ENCODE results near the gene SHMT2. TPM values are rescaled to one million over a fixed set of nuclear protein-coding genes. Genes with fewer than 3 reads are reported as not detected.

SHMT2 gene
- total and polyA plus RNA-seq, 7 experiments from 2014 or later = 21.7 to 175 (median 36.1) TPM

DNA sequence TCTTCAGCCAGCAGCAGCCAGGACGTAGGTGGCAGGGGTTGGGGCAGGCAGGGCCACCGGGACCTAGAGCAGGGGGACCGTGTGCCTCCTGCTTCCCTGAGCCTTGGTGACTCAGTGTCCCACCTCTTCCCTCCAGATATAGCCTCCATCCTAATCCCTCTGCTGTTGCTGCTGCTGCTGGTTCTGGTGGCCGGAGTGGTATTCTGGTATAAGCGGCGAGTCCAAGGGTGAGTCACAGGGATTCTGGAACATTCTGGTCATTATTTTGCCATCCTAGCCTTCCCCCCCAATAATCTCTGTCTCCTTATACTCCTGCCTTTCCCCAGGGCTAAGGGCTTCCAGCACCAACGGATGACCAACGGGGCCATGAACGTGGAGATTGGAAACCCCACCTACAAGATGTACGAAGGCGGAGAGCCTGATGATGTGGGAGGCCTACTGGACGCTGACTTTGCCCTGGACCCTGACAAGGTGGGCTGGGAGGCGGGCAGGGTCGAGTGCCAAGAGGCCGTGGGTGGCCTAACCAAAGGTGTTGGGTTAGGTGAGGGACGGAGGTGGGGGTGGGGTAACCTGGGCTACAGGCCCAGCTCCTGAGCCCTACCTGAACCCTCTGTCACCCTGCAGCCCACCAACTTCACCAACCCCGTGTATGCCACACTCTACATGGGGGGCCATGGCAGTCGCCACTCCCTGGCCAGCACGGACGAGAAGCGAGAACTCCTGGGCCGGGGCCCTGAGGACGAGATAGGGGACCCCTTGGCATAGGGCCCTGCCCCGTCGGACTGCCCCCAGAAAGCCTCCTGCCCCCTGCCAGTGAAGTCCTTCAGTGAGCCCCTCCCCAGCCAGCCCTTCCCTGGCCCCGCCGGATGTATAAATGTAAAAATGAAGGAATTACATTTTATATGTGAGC, 17.5 kb upstream of the SHMT2 start:
- H3K9me3 Mint-ChIP-seq = no peaks in the 10 kb centered on the region
- no peaks in the 10 kb centered on the region for H3K36me3 Mint-ChIP-seq
- intact Hi-C loops (cut with micrococcal nuclease) = loop anchor here in 1 of 2 donors (2.0 kb wide), 1 partner anchor 251 kb away; no protein-coding TSS in a partner anchor
- H3K4me1 ChIP-seq (ENCODE audit: control insufficient read depth in 2 of 2, insufficient read depth in 2 of 2, low read length in 2 of 2) = peaks cover 19 to 34% of the 10 kb centered on the region in 2 donors
- no peak overlapping the region for H3K4me3 ChIP-seq (ENCODE audit: low read length)
- ATAC-seq (no peak), DNase-seq (no peak)
- POLR2A ChIA-PET = interaction anchor here (2.7 to 3.0 kb wide), 3 partner anchors 17 to 30 kb away, joined by 10 to 23 read pairs (median 18); partner anchors contain the start of gene SHMT2
- no peak overlapping the region for H3K27ac ChIP-seq (ENCODE audit: low read depth, low read length)
- no peak overlapping the region for H3K27ac Mint-ChIP-seq
- CTCF ChIA-PET = interaction anchor here (1.0 to 5.3 kb wide), 2 partner anchors 11 to 30 kb away, joined by 3 to 156 read pairs; a partner anchor contains a TSS
- peaks cover 27 to 34% (median 29%) of the 10 kb centered on the region in 5 donors for H3K27me3 Mint-ChIP-seq
- no peak overlapping the region for H3K4me3 Mint-ChIP-seq
- H3K4me1 Mint-ChIP-seq = peaks cover 21 to 31% (median 27%) of the 10 kb centered on the region in 7 donors
- H3K27me3 ChIP-seq (ENCODE audit: control insufficient read depth in 2 of 2, insufficient read depth in 2 of 2, low read length in 2 of 2) = peaks cover 3 to 30% of the 10 kb centered on the region in 2 donors
- no peaks in the 10 kb centered on the region for H3K9me3 ChIP-seq (ENCODE audit: control insufficient read depth in 2 of 3, low read length in 3 of 3)
- no peaks in the 10 kb centered on the region for H3K36me3 ChIP-seq (ENCODE audit: control insufficient read depth in 2 of 3, insufficient read depth in 3 of 3, low read length in 3 of 3)

DNA sequence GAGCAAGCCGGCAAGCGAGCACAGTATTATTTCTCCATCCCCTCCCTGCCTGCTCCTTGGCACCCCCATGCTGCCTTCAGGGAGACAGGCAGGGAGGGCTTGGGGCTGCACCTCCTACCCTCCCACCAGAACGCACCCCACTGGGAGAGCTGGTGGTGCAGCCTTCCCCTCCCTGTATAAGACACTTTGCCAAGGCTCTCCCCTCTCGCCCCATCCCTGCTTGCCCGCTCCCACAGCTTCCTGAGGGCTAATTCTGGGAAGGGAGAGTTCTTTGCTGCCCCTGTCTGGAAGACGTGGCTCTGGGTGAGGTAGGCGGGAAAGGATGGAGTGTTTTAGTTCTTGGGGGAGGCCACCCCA, 16.8 kb upstream of the SHMT2 start:
- intact Hi-C loops (cut with micrococcal nuclease) = loop anchor here (1.0 to 2.0 kb wide), 3 partner anchors 27 to 250 kb away; no protein-coding TSS in a partner anchor
- H3K36me3 ChIP-seq (ENCODE audit: control insufficient read depth in 2 of 3, insufficient read depth in 3 of 3, low read length in 3 of 3) = no peaks in the 10 kb centered on the region
- POLR2A ChIA-PET = interaction anchor here (2.7 to 3.0 kb wide), 3 partner anchors 16 to 29 kb away, joined by 10 to 23 read pairs (median 18); partner anchors contain the start of gene SHMT2

DNA sequence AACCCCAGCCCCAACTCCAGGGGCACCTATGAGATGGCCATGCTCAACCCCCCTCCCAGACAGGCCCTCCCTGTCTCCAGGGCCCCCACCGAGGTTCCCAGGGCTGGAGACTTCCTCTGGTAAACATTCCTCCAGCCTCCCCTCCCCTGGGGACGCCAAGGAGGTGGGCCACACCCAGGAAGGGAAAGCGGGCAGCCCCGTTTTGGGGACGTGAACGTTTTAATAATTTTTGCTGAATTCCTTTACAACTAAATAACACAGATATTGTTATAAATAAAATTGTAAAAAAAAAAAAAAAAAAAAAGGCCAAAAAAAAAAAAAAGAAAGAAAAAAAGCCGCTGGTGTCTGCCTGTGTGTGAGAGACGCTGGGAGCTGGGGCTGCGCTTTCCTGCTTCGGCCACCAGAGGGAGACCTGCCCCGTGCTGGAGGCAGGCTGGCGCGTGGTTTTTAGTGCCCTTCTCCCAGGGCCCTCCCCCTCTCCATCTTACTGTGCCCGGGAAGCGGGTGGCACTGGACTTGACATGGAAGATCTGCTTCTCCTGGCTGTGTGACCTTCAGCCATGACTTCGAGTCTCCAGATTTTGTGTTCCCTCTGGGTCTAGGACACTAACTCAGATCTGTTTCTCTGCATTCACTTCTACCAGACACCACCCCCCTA, 16.3 kb upstream of the SHMT2 start:
- H3K27me3 ChIP-seq (ENCODE audit: control insufficient read depth in 2 of 2, insufficient read depth in 2 of 2, low read length in 2 of 2) = peaks cover 9 to 41% of the 10 kb centered on the region in 2 donors
- ChIA-PET POLR2A (interaction anchor here (1.2 to 3.0 kb wide), 4 partner anchors 16 to 29 kb away, joined by 6 to 23 read pairs (median 14); partner anchors contain the start of gene SHMT2), CTCF (interaction anchor here (0.6 to 5.3 kb wide), 14 partner anchors 10 to 823 kb away, joined by 3 to 156 read pairs (median 4); partner anchors contain the start of genes SHMT2 and STAC3)
- no peak overlapping the region for H3K4me3 ChIP-seq (ENCODE audit: low read length)
- Mint-ChIP-seq H3K27ac (peak overlapping the region in 4 of 9 donors; percentile 10 to 90 (median 50)), H3K27me3 (peaks cover 38 to 45% (median 40%) of the 10 kb centered on the region in 5 donors), H3K4me3 (peak overlapping the region in 8 of 10 donors; percentile 5 to 42 (median 24)), H3K4me1 (peaks cover 28 to 40% (median 34%) of the 10 kb centered on the region in 7 donors), H3K36me3 (no peaks in the 10 kb centered on the region), H3K9me3 (no peaks in the 10 kb centered on the region)
- DNase-seq = peak; percentile 67 to 86 (median 81)
- no peaks in the 10 kb centered on the region for H3K9me3 ChIP-seq (ENCODE audit: control insufficient read depth in 2 of 3, low read length in 3 of 3)
- peak; percentile 84 for ATAC-seq
- H3K27ac ChIP-seq (ENCODE audit: low read depth, low read length) = no peak overlapping the region
- no peaks in the 10 kb centered on the region for H3K36me3 ChIP-seq (ENCODE audit: control insufficient read depth in 2 of 3, insufficient read depth in 3 of 3, low read length in 3 of 3)
- H3K4me1 ChIP-seq (ENCODE audit: control insufficient read depth in 2 of 2, insufficient read depth in 2 of 2, low read length in 2 of 2) = peaks cover 27 to 34% of the 10 kb centered on the region in 2 donors
- intact Hi-C loops (cut with micrococcal nuclease) = loop anchor here (1.0 to 2.0 kb wide), 3 partner anchors 26 to 250 kb away; no protein-coding TSS in a partner anchor

More for the DNA sequence above, 16.8 kb upstream of the SHMT2 start:
- Histone ChIP-seq H3K27me3 (ENCODE audit: control insufficient read depth in 2 of 2, insufficient read depth in 2 of 2, low read length in 2 of 2) (peaks cover 7 to 36% of the 10 kb centered on the region in 2 donors), H3K4me1 (ENCODE audit: control insufficient read depth in 2 of 2, insufficient read depth in 2 of 2, low read length in 2 of 2) (peaks cover 25 to 34% of the 10 kb centered on the region in 2 donors), H3K9me3 (ENCODE audit: control insufficient read depth in 2 of 3, low read length in 3 of 3) (no peaks in the 10 kb centered on the region), H3K27ac (ENCODE audit: low read depth, low read length) (no peak overlapping the region), H3K4me3 (ENCODE audit: low read length) (no peak overlapping the region)
- peak overlapping the region in 1 of 9 donors; percentile 48 for H3K27ac Mint-ChIP-seq
- H3K9me3 Mint-ChIP-seq = no peaks in the 10 kb centered on the region
- CTCF ChIA-PET = interaction anchor here (0.6 to 5.3 kb wide), 8 partner anchors 10 to 823 kb away, joined by 3 to 156 read pairs (median 5); partner anchors contain the start of gene SHMT2
- H3K4me1 Mint-ChIP-seq = peaks cover 26 to 37% (median 31%) of the 10 kb centered on the region in 7 donors
- no peaks in the 10 kb centered on the region for H3K36me3 Mint-ChIP-seq
- no peak overlapping the region for H3K4me3 Mint-ChIP-seq
- DNase-seq (no peak), ATAC-seq (no peak)
- peaks cover 33 to 40% (median 36%) of the 10 kb centered on the region in 5 donors for H3K27me3 Mint-ChIP-seq

DNA sequence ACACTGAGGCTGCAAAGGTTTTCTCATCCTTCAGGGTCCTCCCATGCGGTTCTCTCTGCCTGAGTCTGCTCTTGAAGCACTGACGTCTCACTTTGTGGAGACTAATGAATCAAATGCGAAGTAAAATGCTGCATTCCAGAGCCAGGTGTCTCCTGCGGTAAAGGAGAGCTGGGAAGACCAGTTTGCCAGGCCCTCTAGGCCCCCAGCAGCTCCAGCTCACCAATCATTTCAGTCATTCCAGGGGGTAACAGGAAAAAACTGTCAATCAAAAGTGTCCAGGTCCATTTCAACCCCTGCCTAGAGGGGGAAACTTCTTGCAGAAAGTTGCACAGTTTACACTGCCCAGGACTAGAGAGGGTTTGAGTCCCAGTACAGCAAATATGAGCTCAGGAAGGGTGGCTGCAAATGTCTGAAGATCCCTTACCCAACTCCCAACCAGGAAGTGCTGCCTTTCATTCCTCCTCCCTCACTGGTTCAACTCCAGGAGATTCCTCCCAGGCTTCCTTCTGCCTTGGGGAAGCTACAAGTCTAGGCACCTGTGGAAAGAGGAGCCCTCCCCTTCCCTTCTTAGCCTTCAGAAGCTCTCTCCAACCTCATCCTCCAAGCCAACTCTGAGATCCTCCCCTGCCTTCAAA, 15.6 kb upstream of the SHMT2 start:
- Mint-ChIP-seq H3K4me3 (peak overlapping the region in 6 of 10 donors; percentile 20 to 62 (median 48)), H3K27me3 (peaks cover 45 to 52% (median 47%) of the 10 kb centered on the region in 5 donors), H3K36me3 (no peaks in the 10 kb centered on the region), H3K9me3 (no peaks in the 10 kb centered on the region), H3K4me1 (peaks cover 28 to 45% (median 34%) of the 10 kb centered on the region in 7 donors), H3K27ac (peak overlapping the region in 2 of 9 donors; percentile 10 to 11)
- intact Hi-C loops (cut with micrococcal nuclease) = loop anchor here (1.0 to 2.0 kb wide), 3 partner anchors 25 to 249 kb away; no protein-coding TSS in a partner anchor
- ChIA-PET CTCF (interaction anchor here (0.5 to 5.3 kb wide), 17 partner anchors 9 to 503 kb away, joined by 3 to 156 read pairs (median 4); partner anchors contain the start of genes SHMT2 and STAC3), POLR2A (interaction anchor here (0.9 to 3.0 kb wide), 5 partner anchors 12 to 28 kb away, joined by 3 to 23 read pairs (median 10); partner anchors contain the start of gene SHMT2)
- H3K27ac ChIP-seq (ENCODE audit: low read depth, low read length) = no peak overlapping the region
- H3K4me3 ChIP-seq (ENCODE audit: low read length) = no peak overlapping the region
- H3K36me3 ChIP-seq (ENCODE audit: control insufficient read depth in 2 of 3, insufficient read depth in 3 of 3, low read length in 3 of 3) = no peaks in the 10 kb centered on the region
- H3K4me1 ChIP-seq (ENCODE audit: control insufficient read depth in 2 of 2, insufficient read depth in 2 of 2, low read length in 2 of 2) = peaks cover 27 to 34% of the 10 kb centered on the region in 2 donors
- DNase-seq (no peak), ATAC-seq (no peak)
- peaks cover 9 to 46% of the 10 kb centered on the region in 2 donors for H3K27me3 ChIP-seq (ENCODE audit: control insufficient read depth in 2 of 2, insufficient read depth in 2 of 2, low read length in 2 of 2)
- no peaks in the 10 kb centered on the region for H3K9me3 ChIP-seq (ENCODE audit: control insufficient read depth in 2 of 3, low read length in 3 of 3)

DNA sequence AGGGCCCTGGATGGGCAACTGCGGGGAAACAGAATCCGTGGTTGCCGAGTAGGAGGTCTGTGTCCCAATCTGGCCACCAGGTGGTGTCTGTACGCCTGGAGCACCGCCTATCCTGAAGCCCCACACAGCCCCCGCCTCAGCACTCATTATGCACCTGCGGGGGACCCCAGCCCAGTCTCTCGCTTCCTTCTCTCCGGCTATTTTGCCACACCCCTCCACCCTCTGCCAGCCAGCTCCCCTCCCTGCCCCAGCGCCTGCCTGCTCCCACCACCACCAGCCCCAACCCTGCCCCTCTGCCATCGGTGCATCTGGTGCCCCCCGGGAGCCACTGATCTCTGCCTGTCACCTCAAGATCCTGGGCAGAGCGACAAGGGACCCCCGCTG, 15.1 kb upstream of the SHMT2 start:
- Histone ChIP-seq H3K27ac (ENCODE audit: low read depth, low read length) (no peak overlapping the region), H3K4me1 (ENCODE audit: control insufficient read depth in 2 of 2, insufficient read depth in 2 of 2, low read length in 2 of 2) (peaks cover 27 to 34% of the 10 kb centered on the region in 2 donors), H3K27me3 (ENCODE audit: control insufficient read depth in 2 of 2, insufficient read depth in 2 of 2, low read length in 2 of 2) (peaks cover 9 to 51% of the 10 kb centered on the region in 2 donors), H3K36me3 (ENCODE audit: control insufficient read depth in 2 of 3, insufficient read depth in 3 of 3, low read length in 3 of 3) (no peaks in the 10 kb centered on the region), H3K4me3 (ENCODE audit: low read length) (no peak overlapping the region), H3K9me3 (ENCODE audit: control insufficient read depth in 2 of 3, low read length in 3 of 3) (no peaks in the 10 kb centered on the region)
- ChIA-PET CTCF (interaction anchor here (0.5 to 5.3 kb wide), 14 partner anchors 9 to 502 kb away, joined by 3 to 156 read pairs (median 4); partner anchors contain the start of genes SHMT2 and STAC3), POLR2A (interaction anchor here (0.9 to 3.0 kb wide), 5 partner anchors 12 to 28 kb away, joined by 3 to 23 read pairs (median 10); partner anchors contain the start of gene SHMT2)
- Mint-ChIP-seq H3K4me3 (peak overlapping the region in 9 of 10 donors; percentile 20 to 81 (median 51)), H3K4me1 (peaks cover 28 to 46% (median 34%) of the 10 kb centered on the region in 7 donors), H3K36me3 (no peaks in the 10 kb centered on the region), H3K27me3 (peaks cover 50 to 57% (median 52%) of the 10 kb centered on the region in 5 donors), H3K9me3 (no peaks in the 10 kb centered on the region), H3K27ac (peak overlapping the region in 3 of 9 donors; percentile 10 to 52 (median 11))
- intact Hi-C loops (cut with micrococcal nuclease) = loop anchor here in 1 of 2 donors (1.0 kb wide), 1 partner anchor 29 kb away; no protein-coding TSS in a partner anchor
- DNase-seq (peak in 8 of 9 donors; percentile 43 to 72 (median 63)), ATAC-seq (peak; percentile 59)

All from naive thymus-derived CD4-positive, alpha-beta T cell (primary cell).